ENCODE results near the gene NUP188.

Gene NUP188

GRCh38 chr9:128947527-128948301, at the start of gene NUP188, which contains the start of gene DOLK:
Gene NUP188, plus strand, starts transcription at chr9:128947699. Its CDS starts 21 bp downstream, at chr9:128947720.
Gene DOLK, minus strand, starts transcription at chr9:128947603. Its CDS starts 300 bp downstream, at chr9:128947303.
- peak; percentile 99 for DNase-seq (ENCODE audit: low read depth)

GRCh38 chr9:128898382-128898781, 49.1 kb upstream of the NUP188 start:
- no peak for DNase-seq (ENCODE audit: low read depth)

GRCh38 chr9:128898845-128899565, 48.5 kb upstream of the NUP188 start:
- DNase-seq (ENCODE audit: low read depth), result no peak

- no peak for DNase-seq (ENCODE audit: low read depth)
Measured at GRCh38 chr9:128899566-128900322, 47.8 kb upstream of the NUP188 start.

- DNase-seq (ENCODE audit: low read depth), result no peak
Measured at GRCh38 chr9:128901379-128901778, 46.1 kb upstream of the NUP188 start.

- DNase-seq (ENCODE audit: low read depth), result no peak
Measured at GRCh38 chr9:128901822-128902221, 45.7 kb upstream of the NUP188 start.

- peak; percentile 71 for DNase-seq (ENCODE audit: low read depth)
Measured at GRCh38 chr9:128902351-128903078, 45.0 kb upstream of the NUP188 start.

- no peak for DNase-seq (ENCODE audit: low read depth)
Measured at GRCh38 chr9:128903079-128903461, 44.4 kb upstream of the NUP188 start.

- no peak for DNase-seq (ENCODE audit: low read depth)
Measured at GRCh38 chr9:128903871-128904620, 43.5 kb upstream of the NUP188 start.

GRCh38 chr9:128905964-128906363, 41.5 kb upstream of the NUP188 start:
- DNase-seq (ENCODE audit: low read depth), result no peak

- DNase-seq (ENCODE audit: low read depth), result no peak
Measured at GRCh38 chr9:128906741-128907140, 40.8 kb upstream of the NUP188 start.

GRCh38 chr9:128908372-128908771, 39.1 kb upstream of the NUP188 start:
- no peak for DNase-seq (ENCODE audit: low read depth)

GRCh38 chr9:128909859-128910258, 37.6 kb upstream of the NUP188 start:
- DNase-seq (ENCODE audit: low read depth), result no peak

GRCh38 chr9:128910906-128911305, 36.6 kb upstream of the NUP188 start:
- DNase-seq (ENCODE audit: low read depth), result no peak

- no peak for DNase-seq (ENCODE audit: low read depth)
Measured at GRCh38 chr9:128911529-128912035, 35.9 kb upstream of the NUP188 start.

GRCh38 chr9:128912270-128912853, 35.1 kb upstream of the NUP188 start:
- no peak for DNase-seq (ENCODE audit: low read depth)

GRCh38 chr9:128913048-128913900, 34.2 kb upstream of the NUP188 start:
- DNase-seq (ENCODE audit: low read depth), result no peak

- no peak for DNase-seq (ENCODE audit: low read depth)
Measured at GRCh38 chr9:128913995-128914772, 33.3 kb upstream of the NUP188 start.

- DNase-seq (ENCODE audit: low read depth), result no peak
Measured at GRCh38 chr9:128916204-128916603, 31.3 kb upstream of the NUP188 start.
